H1 (cell line): ENCODE measurements around the gene ASCC2. TPM values are rescaled to one million over a fixed set of nuclear protein-coding genes. Genes with fewer than 3 reads are reported as not detected.

Experiments used
- NRF1 ChIP-seq: IDR thresholded peaks from 2 replicates; pipeline ENCODE4 v1.6.1; 2011; ENCODE audit warnings: mild to moderate bottlenecking, low read depth, low read length, improper control_type of control experiment
- RBBP5 ChIP-seq: IDR thresholded peaks from 2 replicates; pipeline ENCODE4 v1.7.1; 2012; ENCODE audit warnings: low read depth, mild to moderate bottlenecking, inconsistent platforms, low read length, moderate library complexity, borderline replicate concordance
- SIN3A ChIP-seq, 2 experiments: IDR thresholded peaks in 1 of 2; conservative IDR thresholded peaks in 1 of 2; 2 replicates each; pipeline ENCODE4 v1.6.1; 2011 to 2012; ENCODE audit warnings: low read length in 2 of 2, improper control_type of control experiment in 1 of 2, low read depth in 1 of 2, mild to moderate bottlenecking in 1 of 2
- SIRT6 ChIP-seq: IDR thresholded peaks from one replicate; pipeline ENCODE4 v1.7.1; 2012; ENCODE audit warnings: low read length, inconsistent platforms
- SIX5 ChIP-seq: IDR thresholded peaks from 2 replicates; pipeline ENCODE4 v1.6.1; 2011; ENCODE audit warnings: mild to moderate bottlenecking, low read depth, low read length
- SP2 ChIP-seq: IDR thresholded peaks from 2 replicates; pipeline ENCODE4 v1.6.1; 2012; ENCODE audit warnings: mild to moderate bottlenecking, low read length, inconsistent platforms
- TAF1 ChIP-seq: IDR thresholded peaks from 2 replicates; pipeline ENCODE4 v1.6.1; 2011; ENCODE audit warnings: mild to moderate bottlenecking, low read depth, low read length
- TCF12 ChIP-seq: IDR thresholded peaks from 2 replicates; pipeline ENCODE4 v1.6.1; 2011; ENCODE audit warnings: low read depth, mild to moderate bottlenecking, low read length
- polyA plus RNA-seq, 7 experiments: library from polyadenylated mRNA; depleted of rRNA in 3 of 7; stranded (reverse) in 5 of 7; unstranded in 2 of 7; fragments of >200 nt in 5 of 7; fragments of 200-250 nt in 2 of 7; gene quantifications; 1 replicate in 5 of 7; 2 replicates in 1 of 7; 4 replicates in 1 of 7; pipeline versions ENCODE4 v1.2.1 to v1.2.3, GENCODE V29; 2011 to 2013; ENCODE audit warnings: missing spikeins in 2 of 7, mixed read lengths in 2 of 7
- total RNA-seq: library from RNA; stranded (reverse); fragmentation: NEBNext Ultra II Directional; extraction: Animal tissue kit (Norgen Biotek cat#: 25700); gene quantifications from 2 replicates; pipeline ENCODE4 v1.2.1, GENCODE V29; 2021
- TF ChIP-seq, protein P1 (sequence below): fragments of 300-600 bp; sonication (generic); IDR thresholded peaks from 2 replicates; pipeline ENCODE4 v1.7.1; 2012; ENCODE audit warnings: low read length, moderate library complexity, mild to moderate bottlenecking, inconsistent platforms; ENCODE audit not compliant: insufficient replicate concordance
- TF ChIP-seq, protein P2 (sequence below): IDR thresholded peaks from 2 replicates; pipeline ENCODE4 v1.6.1; 2011; ENCODE audit warnings: low read length, improper control_type of control experiment
- TF ChIP-seq, protein P3 (sequence below): IDR thresholded peaks from 2 replicates; pipeline ENCODE4 v1.6.1; 2012; ENCODE audit warnings: inconsistent platforms

The ASCC2 gene
- total and polyA plus RNA-seq, 2 of the 8 experiments (the other 6 are each of a cell fraction or from before 2014, with no cell fraction given), result 35.0 to 35.8 TPM

DNA sequence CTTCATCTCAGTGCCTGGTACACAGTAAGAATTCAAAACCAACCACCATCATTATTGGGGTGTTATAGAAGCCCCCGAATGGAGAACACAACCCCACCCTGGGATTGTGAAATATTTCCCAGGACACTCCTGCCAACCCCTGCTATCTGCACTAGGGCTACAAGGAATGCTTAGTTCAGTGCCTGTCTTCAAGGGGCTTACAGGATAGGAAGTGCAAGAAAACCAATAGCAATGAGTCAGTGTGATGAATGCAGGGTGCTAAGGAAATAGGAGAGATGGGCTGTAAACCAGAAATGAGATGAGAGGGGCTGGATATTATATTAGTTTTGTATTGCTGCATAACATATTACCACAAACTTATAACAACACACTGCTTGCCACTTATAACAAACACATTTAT, 965 bp upstream of the ASCC2 start (continued):
- TF ChIP-seq, protein P1, sequence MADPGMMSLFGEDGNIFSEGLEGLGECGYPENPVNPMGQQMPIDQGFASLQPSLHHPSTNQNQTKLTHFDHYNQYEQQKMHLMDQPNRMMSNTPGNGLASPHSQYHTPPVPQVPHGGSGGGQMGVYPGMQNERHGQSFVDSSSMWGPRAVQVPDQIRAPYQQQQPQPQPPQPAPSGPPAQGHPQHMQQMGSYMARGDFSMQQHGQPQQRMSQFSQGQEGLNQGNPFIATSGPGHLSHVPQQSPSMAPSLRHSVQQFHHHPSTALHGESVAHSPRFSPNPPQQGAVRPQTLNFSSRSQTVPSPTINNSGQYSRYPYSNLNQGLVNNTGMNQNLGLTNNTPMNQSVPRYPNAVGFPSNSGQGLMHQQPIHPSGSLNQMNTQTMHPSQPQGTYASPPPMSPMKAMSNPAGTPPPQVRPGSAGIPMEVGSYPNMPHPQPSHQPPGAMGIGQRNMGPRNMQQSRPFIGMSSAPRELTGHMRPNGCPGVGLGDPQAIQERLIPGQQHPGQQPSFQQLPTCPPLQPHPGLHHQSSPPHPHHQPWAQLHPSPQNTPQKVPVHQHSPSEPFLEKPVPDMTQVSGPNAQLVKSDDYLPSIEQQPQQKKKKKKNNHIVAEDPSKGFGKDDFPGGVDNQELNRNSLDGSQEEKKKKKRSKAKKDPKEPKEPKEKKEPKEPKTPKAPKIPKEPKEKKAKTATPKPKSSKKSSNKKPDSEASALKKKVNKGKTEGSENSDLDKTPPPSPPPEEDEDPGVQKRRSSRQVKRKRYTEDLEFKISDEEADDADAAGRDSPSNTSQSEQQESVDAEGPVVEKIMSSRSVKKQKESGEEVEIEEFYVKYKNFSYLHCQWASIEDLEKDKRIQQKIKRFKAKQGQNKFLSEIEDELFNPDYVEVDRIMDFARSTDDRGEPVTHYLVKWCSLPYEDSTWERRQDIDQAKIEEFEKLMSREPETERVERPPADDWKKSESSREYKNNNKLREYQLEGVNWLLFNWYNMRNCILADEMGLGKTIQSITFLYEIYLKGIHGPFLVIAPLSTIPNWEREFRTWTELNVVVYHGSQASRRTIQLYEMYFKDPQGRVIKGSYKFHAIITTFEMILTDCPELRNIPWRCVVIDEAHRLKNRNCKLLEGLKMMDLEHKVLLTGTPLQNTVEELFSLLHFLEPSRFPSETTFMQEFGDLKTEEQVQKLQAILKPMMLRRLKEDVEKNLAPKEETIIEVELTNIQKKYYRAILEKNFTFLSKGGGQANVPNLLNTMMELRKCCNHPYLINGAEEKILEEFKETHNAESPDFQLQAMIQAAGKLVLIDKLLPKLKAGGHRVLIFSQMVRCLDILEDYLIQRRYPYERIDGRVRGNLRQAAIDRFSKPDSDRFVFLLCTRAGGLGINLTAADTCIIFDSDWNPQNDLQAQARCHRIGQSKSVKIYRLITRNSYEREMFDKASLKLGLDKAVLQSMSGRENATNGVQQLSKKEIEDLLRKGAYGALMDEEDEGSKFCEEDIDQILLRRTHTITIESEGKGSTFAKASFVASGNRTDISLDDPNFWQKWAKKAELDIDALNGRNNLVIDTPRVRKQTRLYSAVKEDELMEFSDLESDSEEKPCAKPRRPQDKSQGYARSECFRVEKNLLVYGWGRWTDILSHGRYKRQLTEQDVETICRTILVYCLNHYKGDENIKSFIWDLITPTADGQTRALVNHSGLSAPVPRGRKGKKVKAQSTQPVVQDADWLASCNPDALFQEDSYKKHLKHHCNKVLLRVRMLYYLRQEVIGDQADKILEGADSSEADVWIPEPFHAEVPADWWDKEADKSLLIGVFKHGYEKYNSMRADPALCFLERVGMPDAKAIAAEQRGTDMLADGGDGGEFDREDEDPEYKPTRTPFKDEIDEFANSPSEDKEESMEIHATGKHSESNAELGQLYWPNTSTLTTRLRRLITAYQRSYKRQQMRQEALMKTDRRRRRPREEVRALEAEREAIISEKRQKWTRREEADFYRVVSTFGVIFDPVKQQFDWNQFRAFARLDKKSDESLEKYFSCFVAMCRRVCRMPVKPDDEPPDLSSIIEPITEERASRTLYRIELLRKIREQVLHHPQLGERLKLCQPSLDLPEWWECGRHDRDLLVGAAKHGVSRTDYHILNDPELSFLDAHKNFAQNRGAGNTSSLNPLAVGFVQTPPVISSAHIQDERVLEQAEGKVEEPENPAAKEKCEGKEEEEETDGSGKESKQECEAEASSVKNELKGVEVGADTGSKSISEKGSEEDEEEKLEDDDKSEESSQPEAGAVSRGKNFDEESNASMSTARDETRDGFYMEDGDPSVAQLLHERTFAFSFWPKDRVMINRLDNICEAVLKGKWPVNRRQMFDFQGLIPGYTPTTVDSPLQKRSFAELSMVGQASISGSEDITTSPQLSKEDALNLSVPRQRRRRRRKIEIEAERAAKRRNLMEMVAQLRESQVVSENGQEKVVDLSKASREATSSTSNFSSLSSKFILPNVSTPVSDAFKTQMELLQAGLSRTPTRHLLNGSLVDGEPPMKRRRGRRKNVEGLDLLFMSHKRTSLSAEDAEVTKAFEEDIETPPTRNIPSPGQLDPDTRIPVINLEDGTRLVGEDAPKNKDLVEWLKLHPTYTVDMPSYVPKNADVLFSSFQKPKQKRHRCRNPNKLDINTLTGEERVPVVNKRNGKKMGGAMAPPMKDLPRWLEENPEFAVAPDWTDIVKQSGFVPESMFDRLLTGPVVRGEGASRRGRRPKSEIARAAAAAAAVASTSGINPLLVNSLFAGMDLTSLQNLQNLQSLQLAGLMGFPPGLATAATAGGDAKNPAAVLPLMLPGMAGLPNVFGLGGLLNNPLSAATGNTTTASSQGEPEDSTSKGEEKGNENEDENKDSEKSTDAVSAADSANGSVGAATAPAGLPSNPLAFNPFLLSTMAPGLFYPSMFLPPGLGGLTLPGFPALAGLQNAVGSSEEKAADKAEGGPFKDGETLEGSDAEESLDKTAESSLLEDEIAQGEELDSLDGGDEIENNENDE, result no peak
- TF ChIP-seq SIRT6 (no peak), SIX5 (no peak), SP2 (no peak), NRF1 (no peak), TAF1 (no peak), SIN3A (conservative IDR thresholded peaks at IDR 0.05 in 1 of 2, IDR thresholded peaks at IDR 0.05 in 1 of 2; ENCODE audit: low read depth in 1 of 2, low read length in 2 of 2) (no peak), TCF12 (no peak), RBBP5 (no peak)
- TF ChIP-seq, protein P2, sequence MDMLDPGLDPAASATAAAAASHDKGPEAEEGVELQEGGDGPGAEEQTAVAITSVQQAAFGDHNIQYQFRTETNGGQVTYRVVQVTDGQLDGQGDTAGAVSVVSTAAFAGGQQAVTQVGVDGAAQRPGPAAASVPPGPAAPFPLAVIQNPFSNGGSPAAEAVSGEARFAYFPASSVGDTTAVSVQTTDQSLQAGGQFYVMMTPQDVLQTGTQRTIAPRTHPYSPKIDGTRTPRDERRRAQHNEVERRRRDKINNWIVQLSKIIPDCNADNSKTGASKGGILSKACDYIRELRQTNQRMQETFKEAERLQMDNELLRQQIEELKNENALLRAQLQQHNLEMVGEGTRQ, result no peak
- TF ChIP-seq, protein P3, sequence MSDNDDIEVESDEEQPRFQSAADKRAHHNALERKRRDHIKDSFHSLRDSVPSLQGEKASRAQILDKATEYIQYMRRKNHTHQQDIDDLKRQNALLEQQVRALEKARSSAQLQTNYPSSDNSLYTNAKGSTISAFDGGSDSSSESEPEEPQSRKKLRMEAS, result no peak
